Testis (tissue), 2 donors: ENCODE measurements around the gene PLEKHA7.

Source experiments
- CTCF ChIP-seq, 3 experiments: fragments of 450-650 bp in 2 of 3; fragments of 200-600 bp in 1 of 3; sonication (generic) in 1 of 3; IDR thresholded peaks; one replicate each; pipeline ENCODE4 v1.5.1; 2016 to 2019; ENCODE audit warnings: antibody characterized with exemption in 3 of 3, mild to moderate bottlenecking in 2 of 3, moderate library complexity in 1 of 3
- POLR2A ChIP-seq: fragments of 450-650 bp; IDR thresholded peaks from one replicate; pipeline ENCODE4 v1.6.1; 2017; ENCODE audit warnings: antibody characterized with exemption, mild to moderate bottlenecking, moderate library complexity

- no peak for TF ChIP-seq POLR2A
- no peak for TF ChIP-seq CTCF (IDR thresholded peaks at IDR 0.05)
Observed at GRCh38 chr11:16933756-16934603, 80.2 kb downstream of the PLEKHA7 start.
